Stimulated activated CD8-positive, alpha-beta memory T cell treated with anti-CD3 and anti-CD28 coated beads, Interleukin-4, amount 100 ng/mL, for 24 hours (primary cell): ENCODE results near the gene UBE2J2.

ENCODE experiments used
- DNase-seq: peaks from one replicate; pipeline ENCODE4 v3.0.0-alpha.2; 2020; ENCODE audit warnings: low read depth

The UBE2J2 gene

GRCh38 chr1:1295154-1295923, 21.7 kb upstream of the UBE2J2 start:
- no peak for DNase-seq

DNA sequence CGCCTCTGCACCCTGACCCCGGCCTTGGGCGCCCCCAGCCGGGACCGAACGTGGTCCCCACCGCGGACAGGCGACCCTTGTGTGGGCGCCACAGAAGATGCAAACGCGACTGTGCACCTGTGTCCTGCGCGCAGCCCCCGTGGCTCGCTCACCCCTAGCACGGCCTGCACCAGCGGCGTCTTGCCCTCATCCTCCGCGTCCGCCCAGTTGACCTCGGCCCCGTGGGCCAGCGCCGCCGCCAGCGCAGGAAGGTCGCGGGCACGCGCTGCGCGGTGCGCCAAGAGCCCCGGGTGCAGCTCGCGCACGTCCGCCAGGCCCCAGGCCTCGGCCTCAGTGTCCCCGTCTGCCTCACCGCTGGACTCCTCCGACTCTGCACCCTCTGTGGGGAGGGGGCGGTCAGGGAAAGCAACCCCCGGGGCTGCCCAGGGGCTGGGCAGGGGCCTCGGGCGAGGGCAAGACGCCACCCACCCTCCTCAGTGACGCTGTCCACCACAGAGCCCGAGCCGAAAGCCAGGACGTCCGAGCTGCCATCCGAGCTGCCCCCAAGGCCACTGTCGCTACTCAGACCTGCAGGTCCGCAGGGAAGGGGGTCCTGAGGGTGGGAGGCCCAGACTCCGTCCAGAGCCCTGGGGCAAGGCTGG, 20.7 kb upstream of the UBE2J2 start:
- DNase-seq = no peak

DNA sequence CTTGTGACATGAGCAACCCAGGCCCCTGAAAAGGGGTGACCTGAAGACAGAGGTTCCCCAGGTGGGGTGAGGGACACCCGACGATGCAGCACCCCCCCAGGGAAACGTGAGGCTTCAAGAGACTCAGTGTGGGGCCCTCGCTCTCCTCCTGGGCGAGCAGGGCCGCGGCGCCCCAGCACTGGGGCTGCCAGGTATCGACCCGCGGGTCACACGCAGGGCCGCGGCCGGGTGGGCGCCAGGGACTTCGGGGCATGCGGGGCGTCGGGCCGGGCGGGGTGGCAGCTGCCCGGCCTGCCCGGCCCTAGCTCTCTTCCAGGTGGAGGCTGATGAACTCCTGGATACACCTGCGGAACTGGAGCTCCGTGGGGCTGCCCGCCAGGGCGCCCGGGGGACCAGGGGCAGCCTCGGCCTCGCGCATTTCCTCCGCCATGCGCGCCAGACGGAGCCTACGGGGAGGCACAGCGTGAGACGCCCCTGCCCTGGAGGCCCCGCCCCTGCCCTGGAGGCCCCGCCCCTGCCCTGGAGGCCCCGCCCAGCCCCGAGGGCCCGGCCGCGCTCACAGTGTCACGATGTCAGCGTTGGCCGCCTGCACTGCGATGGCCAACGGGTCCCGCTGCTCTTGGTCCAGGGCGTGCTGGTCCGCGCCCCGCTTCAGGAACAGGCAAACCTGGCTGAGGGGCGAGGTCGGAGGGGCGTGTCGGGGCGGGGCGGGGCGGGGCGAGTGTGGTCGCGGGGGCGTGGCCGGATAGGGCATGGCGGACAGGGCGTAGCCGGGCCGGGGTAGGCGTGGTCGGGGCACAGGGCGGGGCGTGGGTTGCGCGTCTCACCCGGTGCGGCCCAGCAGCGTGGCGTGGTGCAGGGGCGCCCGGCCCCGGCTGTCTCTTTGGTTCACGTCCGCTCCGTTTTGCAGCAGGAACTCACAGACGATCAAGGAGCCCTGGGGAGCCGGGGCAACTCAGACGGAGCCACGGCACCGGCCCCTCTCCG, 19.9 kb upstream of the UBE2J2 start:
- no peak for DNase-seq

- no peak for DNase-seq
Observed at GRCh38 chr1:1292851-1293250, 19.2 kb upstream of the UBE2J2 start.

DNA sequence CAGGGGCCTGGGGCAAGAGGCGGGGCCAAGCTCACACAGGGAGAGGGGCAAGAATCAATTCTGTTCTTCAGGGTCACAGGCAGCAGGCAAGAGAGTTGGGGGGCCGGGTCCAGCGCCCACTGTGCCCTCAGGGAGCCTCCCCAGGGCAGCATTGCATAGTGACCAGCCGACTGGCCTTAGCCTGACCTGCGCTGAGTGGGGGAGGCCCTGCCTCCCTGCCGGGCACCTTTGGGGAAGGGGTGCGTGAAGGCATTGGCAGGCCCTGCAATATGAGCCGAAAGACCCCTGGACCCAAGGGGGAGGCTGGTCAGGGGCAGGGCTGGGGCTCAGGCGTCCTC, 18.8 kb upstream of the UBE2J2 start:
- no peak for DNase-seq

- DNase-seq = peak; percentile 42
Observed at GRCh38 chr1:1291548-1292441, 18.1 kb upstream of the UBE2J2 start.

- DNase-seq = no peak
Observed at GRCh38 chr1:1291023-1291528, 17.4 kb upstream of the UBE2J2 start.

DNA sequence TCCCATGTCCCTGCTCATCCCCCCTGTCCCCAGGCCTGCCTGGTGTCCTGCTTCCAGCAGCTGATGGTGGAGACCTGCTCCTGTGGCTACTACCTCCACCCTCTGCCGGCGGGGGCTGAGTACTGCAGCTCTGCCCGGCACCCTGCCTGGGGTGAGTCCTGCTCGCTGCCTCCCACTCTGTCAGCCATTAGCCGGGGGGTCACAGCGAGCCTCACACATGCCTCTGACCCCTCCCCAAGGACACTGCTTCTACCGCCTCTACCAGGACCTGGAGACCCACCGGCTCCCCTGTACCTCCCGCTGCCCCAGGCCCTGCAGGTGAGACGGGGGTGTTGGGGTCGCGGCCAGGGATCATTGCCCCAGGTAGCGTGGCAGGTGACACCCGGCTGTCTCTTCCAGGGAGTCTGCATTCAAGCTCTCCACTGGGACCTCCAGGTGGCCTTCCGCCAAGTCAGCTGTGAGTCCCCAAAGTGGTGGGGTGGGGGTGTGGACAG, 16.6 kb upstream of the UBE2J2 start:
- no peak for DNase-seq

GRCh38 chr1:1287288-1288110, 13.8 kb upstream of the UBE2J2 start:
- no peak for DNase-seq

DNA sequence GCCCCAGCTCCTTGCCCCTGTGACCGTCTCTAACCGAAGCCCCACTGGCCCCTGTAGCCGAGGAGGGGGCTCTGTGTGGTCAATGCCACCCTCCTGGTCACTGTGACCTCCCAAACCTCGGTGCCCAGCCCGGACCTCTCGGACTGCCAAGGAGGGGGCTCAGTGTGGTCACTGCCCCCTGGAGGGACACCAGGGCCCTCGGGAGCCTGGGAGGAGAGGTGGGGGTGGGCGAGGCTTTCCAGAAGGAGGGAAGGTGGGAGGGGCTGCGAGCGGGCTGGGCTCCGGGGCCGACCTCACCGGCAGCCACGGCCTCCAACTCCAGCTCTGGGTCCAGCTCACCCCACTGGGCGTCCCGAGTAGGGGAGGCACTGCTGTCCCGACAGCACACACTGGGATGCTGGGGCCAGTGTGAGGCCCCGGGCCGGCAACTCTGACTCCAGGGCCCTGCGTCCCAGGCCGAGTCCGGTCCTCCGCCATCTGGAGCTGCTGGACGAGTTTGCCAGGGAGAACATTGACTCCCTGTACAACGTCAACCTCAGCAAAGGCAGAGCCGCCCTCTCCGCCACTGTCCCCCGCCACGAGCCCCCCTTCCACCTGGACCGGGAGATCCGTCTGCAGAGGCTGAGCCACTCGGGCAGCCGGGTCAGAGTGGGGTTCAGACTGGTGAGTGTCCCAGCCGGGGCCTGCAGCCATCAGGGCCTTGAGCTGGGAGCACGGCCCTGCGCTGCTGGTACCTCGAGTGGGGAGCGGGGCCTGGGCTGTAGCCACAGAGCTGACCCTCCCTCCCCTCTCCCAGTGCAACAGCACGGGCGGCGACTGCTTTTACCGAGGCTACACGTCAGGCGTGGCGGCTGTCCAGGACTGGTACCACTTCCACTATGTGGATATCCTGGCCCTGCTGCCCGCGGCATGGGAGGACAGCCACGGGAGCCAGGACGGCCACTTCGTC, 12.9 kb upstream of the UBE2J2 start:
- DNase-seq = no peak

- DNase-seq = no peak
Observed at GRCh38 chr1:1285611-1286311, 12.1 kb upstream of the UBE2J2 start.

- no peak for DNase-seq
Observed at GRCh38 chr1:1285102-1285571, 11.5 kb upstream of the UBE2J2 start.

- no peak for DNase-seq
Observed at GRCh38 chr1:1284221-1285101, 10.8 kb upstream of the UBE2J2 start.

GRCh38 chr1:1283821-1284220, 10.2 kb upstream of the UBE2J2 start:
- DNase-seq = no peak

DNA sequence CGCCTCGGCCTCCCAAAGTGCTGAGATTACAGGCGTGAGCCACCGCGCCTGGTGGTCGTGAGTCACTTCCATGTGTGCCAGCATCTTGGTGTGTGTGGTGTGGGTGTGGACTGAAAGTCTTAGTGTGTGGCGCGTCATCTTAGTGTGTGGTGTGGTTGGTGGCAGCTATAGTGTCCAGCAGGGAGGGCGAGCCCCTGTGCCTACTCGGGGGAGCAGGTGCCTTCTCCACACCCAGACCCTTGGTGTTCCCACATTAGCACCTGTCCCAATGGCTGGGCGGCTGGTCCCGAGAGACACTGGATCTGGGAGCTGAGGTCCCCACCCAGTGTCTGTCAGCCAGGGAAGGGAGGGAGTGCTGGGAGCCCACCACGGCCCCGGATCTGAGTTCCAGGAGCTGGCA, 9.3 kb upstream of the UBE2J2 start:
- DNase-seq = no peak

GRCh38 chr1:1281533-1282321, 8.1 kb upstream of the UBE2J2 start:
- DNase-seq = no peak
